Bronchial epithelial cell (primary cell): ENCODE results near the gene SNRNP200. TPM values are rescaled to one million over a fixed set of nuclear protein-coding genes. Genes with fewer than 3 reads are reported as not detected.
A peak's percentile ranks its signal among the peaks of the same experiment; 100 is the strongest.

Source experiments
- DNase-seq: peaks from one replicate; pipeline ENCODE4 v3.0.0-alpha.2; 2010; ENCODE audit warnings: low read depth
- FAIRE-seq: peaks from 2 replicates; lab custom pipeline; 2011; peaks lifted over from hg19 to GRCh38; lab: Jason Lieb, UNC
- H3K27me3 ChIP-seq: 2 replicates; pipeline ENCODE4 v1.5.1; 2011; ENCODE audit warnings: low read length; ENCODE audit not compliant: control insufficient read depth, insufficient read depth
- H3K36me3 ChIP-seq: 2 replicates; pipeline ENCODE4 v1.5.1; 2011; ENCODE audit warnings: low read length; ENCODE audit not compliant: control insufficient read depth, insufficient read depth
- H3K4me3 ChIP-seq: 2 replicates; pipeline ENCODE4 v1.5.1; 2011; ENCODE audit warnings: mild to moderate bottlenecking, low read depth, low read length, control low read depth
- CTCF ChIP-seq: IDR thresholded peaks from 2 replicates; pipeline ENCODE4 v1.5.1; 2011; ENCODE audit warnings: mild to moderate bottlenecking, moderate library complexity, low read length, control low read depth, inconsistent platforms; ENCODE audit not compliant: insufficient read depth, severe bottlenecking
- total RNA-seq: library from RNA; depleted of rRNA; stranded (reverse); fragments of >200 nt; gene quantifications from 2 replicates; pipeline ENCODE4 v1.2.1, GENCODE V29; 2014

The SNRNP200 gene
- total RNA-seq, 1 donor from 2014 or later: 35.8 TPM

GRCh38 chr2:96231316-96231715, 74.0 kb downstream of the SNRNP200 start:
- DNase-seq: peak; percentile 58

GRCh38 chr2:96225016-96225533, 80.3 kb downstream of the SNRNP200 start:
- Histone ChIP-seq H3K27me3 (no peaks in the 10 kb centered on the region), H3K4me3 (no peak overlapping the region), H3K36me3 (no peaks in the 10 kb centered on the region)
- FAIRE-seq: no peak
- DNase-seq: no peak
- TF ChIP-seq CTCF: no peak

More at GRCh38 chr2:96231316-96231715, 74.0 kb downstream of the SNRNP200 start:
- FAIRE-seq: no peak
- no peak for TF ChIP-seq CTCF
- H3K36me3 ChIP-seq: no peaks in the 10 kb centered on the region
- no peak overlapping the region for H3K4me3 ChIP-seq
- H3K27me3 ChIP-seq: no peaks in the 10 kb centered on the region

Other genes starting within 250 kb of the SNRNP200 start
- not detected in 2 replicates for gene ADRA2B, start 189.0 kb downstream of the SNRNP200 start, total RNA-seq
- gene ASTL, start 167.0 kb downstream of the SNRNP200 start, total RNA-seq: 0.13 TPM in 1 of 2 replicates, not detected in the other
- 1.8 and 5.3 TPM in 2 replicates for gene DUSP2, start 160.1 kb downstream of the SNRNP200 start, total RNA-seq
- gene STARD7, start 96.7 kb downstream of the SNRNP200 start, total RNA-seq: 73.2 and 93.7 TPM in 2 replicates
- gene TMEM127, start 39.5 kb downstream of the SNRNP200 start, total RNA-seq: 12.1 and 17.3 TPM in 2 replicates
- 58.0 and 94.0 TPM in 2 replicates for gene CIAO1, start 39.3 kb downstream of the SNRNP200 start, total RNA-seq
- gene ITPRIPL1, start 19.8 kb upstream of the SNRNP200 start, total RNA-seq: 1.6 and 2.6 TPM in 2 replicates
- 0.53 and 0.77 TPM in 2 replicates for gene NCAPH, start 30.2 kb upstream of the SNRNP200 start, total RNA-seq
- gene NEURL3, start 199.8 kb upstream of the SNRNP200 start, total RNA-seq: not detected in 2 replicates
- 2.9 and 3.7 TPM in 2 replicates for gene ARID5A, start 231.2 kb upstream of the SNRNP200 start, total RNA-seq